ENCODE measurements around the gene KRTAP10-5. TPM values are rescaled to one million over a fixed set of nuclear protein-coding genes. Genes with fewer than 3 reads are reported as not detected.
A peak's percentile ranks its signal among the peaks of the same experiment; 100 is the strongest.
"Not testable (repeated sequence)": the region's sequence is repeated elsewhere in the genome, so short reads cannot be mapped to it uniquely, and the experiment has no call there.

KRTAP10-5 gene
- total RNA-seq, 2 experiments from 2014 or later, result not detected

- H3K4me3 Mint-ChIP-seq, result no peak overlapping the region
- no peak for DNase-seq
- H3K9me3 Mint-ChIP-seq, result peaks cover 25% of the 10 kb centered on the region
- H3K36me3 Mint-ChIP-seq (ENCODE audit: low read depth), result peaks cover 16% of the 10 kb centered on the region
- CTCF ChIA-PET, result interaction anchor here (1.1 kb wide), 1 partner anchor 520 kb away, joined by 3 read pairs; no protein-coding TSS in a partner anchor
- intact Hi-C loops (cut with micrococcal nuclease), result no loop called here
- peaks cover 40% of the 10 kb centered on the region for H3K4me1 Mint-ChIP-seq (ENCODE audit: low read depth)
- no peaks in the 10 kb centered on the region for H3K27me3 Mint-ChIP-seq (ENCODE audit: low read depth)
- peak overlapping the region; percentile 31 for H3K27ac Mint-ChIP-seq
Observed at GRCh38 chr21:44617071-44617501, 36.7 kb upstream of the KRTAP10-5 start.

GRCh38 chr21:44616591-44616926 is 36.2 kb upstream of the KRTAP10-5 start:
- CTCF ChIA-PET, result interaction anchor here (1.1 kb wide), 1 partner anchor 521 kb away, joined by 3 read pairs; no protein-coding TSS in a partner anchor
- H3K27me3 Mint-ChIP-seq (ENCODE audit: low read depth), result no peaks in the 10 kb centered on the region
- intact Hi-C loops (cut with micrococcal nuclease), result no loop called here
- H3K27ac Mint-ChIP-seq, result no peak overlapping the region
- peaks cover 23% of the 10 kb centered on the region for H3K9me3 Mint-ChIP-seq
- DNase-seq, result no peak
- peaks cover 16% of the 10 kb centered on the region for H3K36me3 Mint-ChIP-seq (ENCODE audit: low read depth)
- H3K4me3 Mint-ChIP-seq, result no peak overlapping the region
- H3K4me1 Mint-ChIP-seq (ENCODE audit: low read depth), result peaks cover 40% of the 10 kb centered on the region

- no peak overlapping the region for H3K4me3 Mint-ChIP-seq
- H3K4me1 Mint-ChIP-seq (ENCODE audit: low read depth), result peaks cover 40% of the 10 kb centered on the region
- intact Hi-C loops (cut with micrococcal nuclease), result no loop called here
- no peak overlapping the region for H3K27ac Mint-ChIP-seq
- peaks cover 16% of the 10 kb centered on the region for H3K36me3 Mint-ChIP-seq (ENCODE audit: low read depth)
- H3K9me3 Mint-ChIP-seq, result peaks cover 26% of the 10 kb centered on the region
- CTCF ChIA-PET, result interaction anchor here (1.1 kb wide), 1 partner anchor 521 kb away, joined by 3 read pairs; no protein-coding TSS in a partner anchor
- H3K27me3 Mint-ChIP-seq (ENCODE audit: low read depth), result no peaks in the 10 kb centered on the region
- DNase-seq, result no peak
Observed at GRCh38 chr21:44615911-44616590, 35.6 kb upstream of the KRTAP10-5 start.

- intact Hi-C loops (cut with micrococcal nuclease), result no loop called here
- H3K27ac Mint-ChIP-seq, result no peak overlapping the region
- H3K27me3 Mint-ChIP-seq (ENCODE audit: low read depth), result no peaks in the 10 kb centered on the region
- H3K4me3 Mint-ChIP-seq, result no peak overlapping the region
- peaks cover 38% of the 10 kb centered on the region for H3K4me1 Mint-ChIP-seq (ENCODE audit: low read depth)
- H3K36me3 Mint-ChIP-seq (ENCODE audit: low read depth), result peaks cover 12% of the 10 kb centered on the region
- peaks cover 23% of the 10 kb centered on the region for H3K9me3 Mint-ChIP-seq
- CTCF ChIA-PET, result interaction anchor here (0.7 kb wide), 1 partner anchor 341 kb away, joined by 3 read pairs; no protein-coding TSS in a partner anchor
- no peak for DNase-seq
Observed at GRCh38 chr21:44615466-44615865, 35.1 kb upstream of the KRTAP10-5 start.

- H3K4me1 Mint-ChIP-seq (ENCODE audit: low read depth), result peaks cover 38% of the 10 kb centered on the region
- H3K4me3 Mint-ChIP-seq, result no peak overlapping the region
- peaks cover 9% of the 10 kb centered on the region for H3K36me3 Mint-ChIP-seq (ENCODE audit: low read depth)
- no peak overlapping the region for H3K27ac Mint-ChIP-seq
- DNase-seq, result no peak
- intact Hi-C loops (cut with micrococcal nuclease), result no loop called here
- CTCF ChIA-PET, result interaction anchor here (0.7 kb wide), 1 partner anchor 342 kb away, joined by 3 read pairs; no protein-coding TSS in a partner anchor
- H3K9me3 Mint-ChIP-seq, result peaks cover 24% of the 10 kb centered on the region
- H3K27me3 Mint-ChIP-seq (ENCODE audit: low read depth), result no peaks in the 10 kb centered on the region
Observed at GRCh38 chr21:44614961-44615391, 34.6 kb upstream of the KRTAP10-5 start.

GRCh38 chr21:44614161-44614631 is 33.8 kb upstream of the KRTAP10-5 start:
- intact Hi-C loops (cut with micrococcal nuclease), result no loop called here
- DNase-seq, result no peak
- peaks cover 31% of the 10 kb centered on the region for H3K4me1 Mint-ChIP-seq (ENCODE audit: low read depth)
- peaks cover 24% of the 10 kb centered on the region for H3K9me3 Mint-ChIP-seq
- H3K4me3 Mint-ChIP-seq, result no peak overlapping the region
- H3K27me3 Mint-ChIP-seq (ENCODE audit: low read depth), result no peaks in the 10 kb centered on the region
- H3K27ac Mint-ChIP-seq, result no peak overlapping the region
- CTCF ChIA-PET, result no interaction called here
- H3K36me3 Mint-ChIP-seq (ENCODE audit: low read depth), result peaks cover 3% of the 10 kb centered on the region

GRCh38 chr21:44613386-44614155 is 33.2 kb upstream of the KRTAP10-5 start:
- H3K9me3 Mint-ChIP-seq, result peaks cover 23% of the 10 kb centered on the region
- no peaks in the 10 kb centered on the region for H3K27me3 Mint-ChIP-seq (ENCODE audit: low read depth)
- intact Hi-C loops (cut with micrococcal nuclease), result no loop called here
- H3K4me3 Mint-ChIP-seq, result no peak overlapping the region
- peaks cover 25% of the 10 kb centered on the region for H3K4me1 Mint-ChIP-seq (ENCODE audit: low read depth)
- CTCF ChIA-PET, result no interaction called here
- DNase-seq, result no peak
- H3K36me3 Mint-ChIP-seq (ENCODE audit: low read depth), result no peaks in the 10 kb centered on the region
- H3K27ac Mint-ChIP-seq, result no peak overlapping the region

- no peak overlapping the region for H3K27ac Mint-ChIP-seq
- H3K27me3 Mint-ChIP-seq (ENCODE audit: low read depth), result no peaks in the 10 kb centered on the region
- H3K4me1 Mint-ChIP-seq (ENCODE audit: low read depth), result peaks cover 19% of the 10 kb centered on the region
- CTCF ChIA-PET, result interaction anchor here (0.7 kb wide), 1 partner anchor 16 kb away, joined by 3 read pairs; no protein-coding TSS in a partner anchor
- H3K36me3 Mint-ChIP-seq (ENCODE audit: low read depth), result no peaks in the 10 kb centered on the region
- no peak overlapping the region for H3K4me3 Mint-ChIP-seq
- no peak for DNase-seq
- H3K9me3 Mint-ChIP-seq, result peaks cover 20% of the 10 kb centered on the region
- intact Hi-C loops (cut with micrococcal nuclease), result no loop called here
Observed at GRCh38 chr21:44612669-44613229, 32.3 kb upstream of the KRTAP10-5 start.

GRCh38 chr21:44612029-44612486 is 31.7 kb upstream of the KRTAP10-5 start, which contains the start of gene KRTAP10-8:
Gene KRTAP10-8, plus strand, starts transcription at chr21:44612079. Its CDS starts 22 bp downstream, at chr21:44612101.
- Mint-ChIP-seq H3K27me3 (ENCODE audit: low read depth) (no peaks in the 10 kb centered on the region), H3K4me3 (no peak within 1 kb of the TSS), H3K9me3 (peaks cover 20% of the 10 kb centered on the region), H3K4me1 (ENCODE audit: low read depth) (peaks cover 15% of the 10 kb centered on the region), H3K27ac (no peak within 1 kb of the TSS), H3K36me3 (ENCODE audit: low read depth) (no peaks in the 10 kb centered on the region)
- CTCF ChIA-PET, result interaction anchor here (0.7 kb wide), 1 partner anchor 17 kb away, joined by 3 read pairs; no protein-coding TSS in a partner anchor
- intact Hi-C loops (cut with micrococcal nuclease), result no loop called here
- no peak for DNase-seq

GRCh38 chr21:44611551-44611950 is 31.1 kb upstream of the KRTAP10-5 start:
- no peak overlapping the region for H3K27ac Mint-ChIP-seq
- no peak for DNase-seq
- intact Hi-C loops (cut with micrococcal nuclease), result no loop called here
- no peak overlapping the region for H3K4me3 Mint-ChIP-seq
- peaks cover 10% of the 10 kb centered on the region for H3K4me1 Mint-ChIP-seq (ENCODE audit: low read depth)
- peaks cover 20% of the 10 kb centered on the region for H3K9me3 Mint-ChIP-seq
- H3K27me3 Mint-ChIP-seq (ENCODE audit: low read depth), result no peaks in the 10 kb centered on the region
- CTCF ChIA-PET, result no interaction called here
- no peaks in the 10 kb centered on the region for H3K36me3 Mint-ChIP-seq (ENCODE audit: low read depth)

GRCh38 chr21:44610157-44610843 is 29.9 kb upstream of the KRTAP10-5 start:
- CTCF ChIA-PET; DNase-seq; H3K4me1 Mint-ChIP-seq (ENCODE audit: low read depth); H3K36me3 Mint-ChIP-seq (ENCODE audit: low read depth); H3K4me3 Mint-ChIP-seq; intact Hi-C loops (cut with micrococcal nuclease); H3K27me3 Mint-ChIP-seq (ENCODE audit: low read depth); H3K27ac Mint-ChIP-seq: not testable (repeated sequence)
- peaks cover 20% of the 10 kb centered on the region for H3K9me3 Mint-ChIP-seq

- H3K4me3 Mint-ChIP-seq, result no peak overlapping the region
- no peaks in the 10 kb centered on the region for H3K4me1 Mint-ChIP-seq (ENCODE audit: low read depth)
- CTCF ChIA-PET, result no interaction called here
- no peak for DNase-seq
- no peaks in the 10 kb centered on the region for H3K36me3 Mint-ChIP-seq (ENCODE audit: low read depth)
- H3K27me3 Mint-ChIP-seq (ENCODE audit: low read depth), result no peaks in the 10 kb centered on the region
- H3K9me3 Mint-ChIP-seq, result peaks cover 20% of the 10 kb centered on the region
- intact Hi-C loops (cut with micrococcal nuclease), result no loop called here
- no peak overlapping the region for H3K27ac Mint-ChIP-seq
Observed at GRCh38 chr21:44609193-44609592, 28.8 kb upstream of the KRTAP10-5 start.
